Measurements from ENCODE around the gene PLTP. TPM values are rescaled to one million over a fixed set of nuclear protein-coding genes. Genes with fewer than 3 reads are reported as not detected.
"Not testable (repeated sequence)": the region's sequence is repeated elsewhere in the genome, so short reads cannot be mapped to it uniquely, and the experiment has no call there.

The PLTP gene
- polyA plus RNA-seq, 1 donor from 2014 or later: 7.0 TPM

- Histone ChIP-seq H3F3A (ENCODE audit: insufficient read depth, low read length, poor library complexity, severe bottlenecking) (no peaks in the 10 kb centered on the region), H2AFZ (ENCODE audit: low read depth, low read length) (no peak overlapping the region), H3K9ac (ENCODE audit: low read length) (no peak overlapping the region), H3K4me3 (ENCODE audit: low read length) (no peak overlapping the region), H3K36me3 (ENCODE audit: insufficient read depth, low read length) (no peaks in the 10 kb centered on the region), H3K4me2 (ENCODE audit: low read length) (no peak overlapping the region), H3K9me2 (ENCODE audit: insufficient read depth, low read length) (no peaks in the 10 kb centered on the region), H3K79me2 (replicated peaks; ENCODE audit: insufficient read depth, low read length) (no peaks in the 10 kb centered on the region), H3K9me3 (ENCODE audit: low read length) (no peaks in the 10 kb centered on the region), H3K27ac (ENCODE audit: low read length) (no peak overlapping the region), H4K20me1 (ENCODE audit: insufficient read depth) (no peaks in the 10 kb centered on the region), H3K27me3 (ENCODE audit: insufficient read depth, low read depth, low read length) (no peaks in the 10 kb centered on the region)
- no peak for TF ChIP-seq TAF1 (IDR thresholded peaks at IDR 0.05; ENCODE audit: low read depth)
- no peak for TF ChIP-seq SMC3 (conservative IDR thresholded peaks at IDR 0.05; ENCODE audit: poor library complexity)
- TF ChIP-seq REST (IDR thresholded peaks at IDR 0.05; ENCODE audit: borderline replicate concordance): no peak
Measured at GRCh38 chr20:45874576-45874975, 37.4 kb downstream of the PLTP start.

- not testable (repeated sequence) for H3K36me3 ChIP-seq (ENCODE audit: insufficient read depth, low read length); H3K9me2 ChIP-seq (ENCODE audit: insufficient read depth, low read length); H3K9me3 ChIP-seq (ENCODE audit: low read length); H3K79me2 ChIP-seq (replicated peaks; ENCODE audit: insufficient read depth, low read length); H3K4me2 ChIP-seq (ENCODE audit: low read length); H3F3A ChIP-seq (ENCODE audit: insufficient read depth, low read length, poor library complexity, severe bottlenecking); H3K27ac ChIP-seq (ENCODE audit: low read length); H3K27me3 ChIP-seq (ENCODE audit: insufficient read depth, low read depth, low read length); H2AFZ ChIP-seq (ENCODE audit: low read depth, low read length); H3K9ac ChIP-seq (ENCODE audit: low read length); H3K4me3 ChIP-seq (ENCODE audit: low read length); H4K20me1 ChIP-seq (ENCODE audit: insufficient read depth)
Measured at GRCh38 chr20:45874104-45874481, 37.9 kb downstream of the PLTP start.

DNA sequence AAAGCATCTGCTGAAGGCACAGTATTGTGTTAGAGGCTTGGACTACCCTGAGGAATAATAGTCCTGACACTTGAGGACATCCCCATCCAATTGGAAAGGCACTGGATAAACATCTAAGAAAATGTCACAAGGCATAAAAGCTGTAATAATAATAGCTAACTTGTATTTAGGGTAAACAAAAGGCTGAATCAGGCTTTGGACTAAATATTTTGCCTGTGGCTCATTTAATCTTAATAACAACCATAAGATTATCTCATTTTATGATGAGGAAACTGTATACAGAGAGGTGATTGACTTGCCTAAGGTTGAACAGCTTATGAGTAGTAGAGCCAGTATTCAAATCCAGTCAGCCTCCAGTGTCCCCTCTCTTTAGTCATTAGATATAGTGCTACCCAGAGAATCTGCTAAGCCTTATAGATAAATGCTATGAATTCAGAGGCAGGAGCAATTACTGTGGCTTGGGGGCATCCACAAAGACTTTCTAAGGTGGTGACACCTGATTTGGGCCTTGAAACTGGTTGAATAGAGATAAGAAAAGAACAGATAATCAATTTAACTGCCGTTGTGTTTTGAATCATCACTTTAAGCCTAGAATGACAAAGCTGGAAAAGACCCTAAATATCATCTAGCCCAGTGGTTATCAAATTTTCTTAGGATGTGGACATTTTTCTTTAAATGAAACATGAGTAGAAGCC is 38.4 kb downstream of the PLTP start:
- H3K4me2 ChIP-seq (ENCODE audit: low read length): no peak overlapping the region
- TF ChIP-seq EP300 (conservative IDR thresholded peaks at IDR 0.05; ENCODE audit: poor library complexity, severe bottlenecking): no peak

DNA sequence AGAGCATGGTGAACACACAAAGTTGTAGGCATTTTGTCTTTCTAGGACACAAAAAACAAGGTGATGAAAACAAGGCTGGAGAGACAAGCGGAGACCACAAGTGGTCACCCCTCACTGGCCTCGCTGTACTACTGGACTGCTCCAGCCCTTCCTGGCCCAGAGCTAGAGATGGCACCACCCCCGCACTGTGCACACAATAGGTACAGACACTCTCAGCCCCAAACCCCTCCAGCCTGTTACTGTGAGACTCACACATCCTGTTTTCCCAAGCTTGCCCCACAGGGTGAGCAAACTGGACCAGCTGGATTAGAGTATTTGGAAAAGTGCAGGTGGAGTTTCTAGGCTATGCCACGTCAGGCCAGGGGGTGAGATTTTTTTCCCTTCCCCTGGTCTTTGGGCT is 39.3 kb downstream of the PLTP start:
- H3F3A ChIP-seq (ENCODE audit: insufficient read depth, low read length, poor library complexity, severe bottlenecking): no peaks in the 10 kb centered on the region
- H3K79me2 ChIP-seq (replicated peaks; ENCODE audit: insufficient read depth, low read length): no peaks in the 10 kb centered on the region
- H3K9me2 ChIP-seq (ENCODE audit: insufficient read depth, low read length): no peaks in the 10 kb centered on the region
- no peak overlapping the region for H3K4me3 ChIP-seq (ENCODE audit: low read length)
- H3K27me3 ChIP-seq (ENCODE audit: insufficient read depth, low read depth, low read length): no peaks in the 10 kb centered on the region
- no peaks in the 10 kb centered on the region for H3K36me3 ChIP-seq (ENCODE audit: insufficient read depth, low read length)
- no peak overlapping the region for H3K9ac ChIP-seq (ENCODE audit: low read length)
- no peaks in the 10 kb centered on the region for H4K20me1 ChIP-seq (ENCODE audit: insufficient read depth)
- H3K27ac ChIP-seq (ENCODE audit: low read length): no peak overlapping the region
- no peaks in the 10 kb centered on the region for H3K9me3 ChIP-seq (ENCODE audit: low read length)
- TF ChIP-seq REST (IDR thresholded peaks at IDR 0.05; ENCODE audit: borderline replicate concordance) (no peak), SMC3 (conservative IDR thresholded peaks at IDR 0.05; ENCODE audit: poor library complexity) (no peak), CTCF (IDR thresholded peaks at IDR 0.05; ENCODE audit: poor library complexity, severe bottlenecking) (no peak), TAF1 (IDR thresholded peaks at IDR 0.05; ENCODE audit: low read depth) (no peak), EP300 (conservative IDR thresholded peaks at IDR 0.05; ENCODE audit: poor library complexity, severe bottlenecking) (no peak), MXI1 (conservative IDR thresholded peaks at IDR 0.05; ENCODE audit: poor library complexity, severe bottlenecking) (no peak), EZH2 (IDR thresholded peaks at IDR 0.05; ENCODE audit: borderline replicate concordance, insufficient read depth, low read length, poor library complexity, severe bottlenecking) (no peak), POLR2AphosphoS5 (IDR thresholded peaks at IDR 0.05) (no peak), RAD21 (conservative IDR thresholded peaks at IDR 0.05) (no peak)
- H2AFZ ChIP-seq (ENCODE audit: low read depth, low read length): no peak overlapping the region
- H3K4me2 ChIP-seq (ENCODE audit: low read length): no peak overlapping the region

More for the DNA sequence above, 38.4 kb downstream of the PLTP start:
- no peaks in the 10 kb centered on the region for H4K20me1 ChIP-seq (ENCODE audit: insufficient read depth)
- H3K79me2 ChIP-seq (replicated peaks; ENCODE audit: insufficient read depth, low read length): no peaks in the 10 kb centered on the region
- H3K27me3 ChIP-seq (ENCODE audit: insufficient read depth, low read depth, low read length): no peaks in the 10 kb centered on the region
- H2AFZ ChIP-seq (ENCODE audit: low read depth, low read length): no peak overlapping the region
- no peaks in the 10 kb centered on the region for H3K9me2 ChIP-seq (ENCODE audit: insufficient read depth, low read length)
- no peak overlapping the region for H3K27ac ChIP-seq (ENCODE audit: low read length)
- no peak overlapping the region for H3K4me3 ChIP-seq (ENCODE audit: low read length)
- H3K36me3 ChIP-seq (ENCODE audit: insufficient read depth, low read length): no peaks in the 10 kb centered on the region
- no peaks in the 10 kb centered on the region for H3F3A ChIP-seq (ENCODE audit: insufficient read depth, low read length, poor library complexity, severe bottlenecking)
- no peak overlapping the region for H3K9ac ChIP-seq (ENCODE audit: low read length)
- H3K9me3 ChIP-seq (ENCODE audit: low read length): no peaks in the 10 kb centered on the region

Measured in neural cell (in vitro differentiated cells).